NCI-H1048 (cell line): ENCODE data around the gene POLD2.
"Not testable (repeated sequence)": the region's sequence is repeated elsewhere in the genome, so short reads cannot be mapped to it uniquely, and the experiment has no call there.

Experiments
- DNase-seq: peaks from one replicate; lab custom pipeline; 2025; lab: John Stamatoyannopoulos, UW

POLD2 gene

GRCh38 chr7:44123190-44124003 is at the start of gene POLD2:
POLD2 (minus strand) TSS chr7:44123548; CDS start chr7:44122053, 1,495 bp downstream.
- peak; percentile 95 for DNase-seq

- DNase-seq, result no peak
Measured at GRCh38 chr7:44172803-44173424, 49.6 kb upstream of the POLD2 start.

- DNase-seq, result no peak
Measured at GRCh38 chr7:44172352-44172751, 49.0 kb upstream of the POLD2 start.

- not testable (repeated sequence) for DNase-seq
Measured at GRCh38 chr7:44171901-44172300, 48.6 kb upstream of the POLD2 start.

GRCh38 chr7:44167920-44168319 is 44.6 kb upstream of the POLD2 start:
- DNase-seq, result no peak

GRCh38 chr7:44163591-44163990 is 40.2 kb upstream of the POLD2 start:
- DNase-seq, result no peak

GRCh38 chr7:44162785-44163395 is 39.5 kb upstream of the POLD2 start:
- no peak for DNase-seq

DNA sequence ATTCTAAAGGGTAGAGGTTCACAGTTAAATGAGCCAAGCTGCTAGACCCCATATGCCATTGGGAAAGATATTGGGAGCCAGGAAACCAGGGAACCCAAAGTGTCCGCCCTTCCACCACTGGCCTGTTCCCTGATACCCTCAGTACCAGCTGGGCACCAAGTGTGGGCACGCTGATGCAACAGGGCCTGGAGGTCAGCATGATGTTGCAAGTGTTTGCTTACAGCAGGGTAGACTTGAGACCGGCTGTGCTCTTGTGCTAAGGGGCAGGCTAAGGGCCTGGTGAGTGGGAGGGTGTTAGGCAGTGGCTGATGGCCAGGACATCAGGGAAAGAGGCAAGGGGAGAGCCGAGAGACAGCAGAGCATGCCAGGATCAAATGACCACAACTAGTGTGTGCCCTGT is 38.8 kb upstream of the POLD2 start:
- no peak for DNase-seq

DNA sequence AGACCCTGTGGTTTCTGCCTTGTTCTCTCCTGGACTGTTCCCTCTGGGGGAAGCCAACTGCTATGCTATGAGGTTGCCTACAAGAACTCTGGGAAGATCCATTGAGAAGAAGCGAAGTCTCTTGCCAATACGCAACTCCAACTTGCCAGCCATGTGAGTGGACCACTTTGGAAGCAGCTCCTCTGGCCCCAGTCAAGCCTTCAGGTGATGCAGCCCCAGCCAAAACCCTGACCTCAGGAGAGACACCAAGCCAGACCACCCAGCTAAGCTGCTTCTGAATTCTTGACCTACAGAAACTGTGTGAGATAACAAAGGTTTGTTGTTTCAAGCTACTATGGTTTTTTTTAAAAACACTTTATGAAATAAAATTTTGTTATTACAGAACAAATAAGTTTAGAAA is 38.0 kb upstream of the POLD2 start:
- DNase-seq, result no peak

GRCh38 chr7:44159824-44160630 is 36.7 kb upstream of the POLD2 start:
- DNase-seq, result no peak

DNA sequence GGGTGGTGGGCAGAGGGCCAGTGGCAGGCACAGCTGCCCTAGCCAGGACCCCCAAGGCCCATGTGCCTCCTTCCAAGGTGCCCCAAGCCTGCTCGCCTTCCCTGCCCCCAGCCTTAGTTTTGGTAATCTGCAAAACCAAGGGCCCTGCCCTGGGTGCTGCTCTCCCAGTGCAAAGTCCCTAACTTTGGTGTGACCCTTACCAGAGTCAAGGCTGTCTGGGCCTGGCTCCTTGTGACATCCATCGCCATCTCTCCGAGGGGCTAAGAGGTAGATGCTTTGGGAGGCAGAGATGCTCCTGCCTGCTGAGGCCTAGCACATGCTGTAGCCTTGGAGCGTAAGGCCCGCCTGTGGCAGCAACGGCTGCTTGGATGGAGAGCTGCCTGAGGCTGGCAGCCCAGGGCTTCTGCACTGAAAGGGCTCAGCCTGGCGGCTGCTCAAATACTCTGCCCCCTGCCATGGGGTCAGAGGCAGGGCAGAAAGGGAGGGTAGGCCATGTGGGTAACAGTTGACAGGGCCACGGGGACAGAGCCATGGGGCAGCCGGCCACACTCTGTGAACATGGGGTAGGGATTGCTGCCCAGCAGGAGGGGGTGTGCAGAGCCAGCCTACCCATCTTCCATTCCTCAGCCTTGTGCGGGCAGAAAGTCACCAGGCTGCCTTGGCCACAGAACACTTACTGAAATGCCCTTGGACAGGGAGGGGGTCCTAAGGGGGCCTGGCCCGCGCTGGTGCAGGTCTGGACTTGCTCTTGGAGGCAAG is 35.7 kb upstream of the POLD2 start:
- DNase-seq, result no peak

DNA sequence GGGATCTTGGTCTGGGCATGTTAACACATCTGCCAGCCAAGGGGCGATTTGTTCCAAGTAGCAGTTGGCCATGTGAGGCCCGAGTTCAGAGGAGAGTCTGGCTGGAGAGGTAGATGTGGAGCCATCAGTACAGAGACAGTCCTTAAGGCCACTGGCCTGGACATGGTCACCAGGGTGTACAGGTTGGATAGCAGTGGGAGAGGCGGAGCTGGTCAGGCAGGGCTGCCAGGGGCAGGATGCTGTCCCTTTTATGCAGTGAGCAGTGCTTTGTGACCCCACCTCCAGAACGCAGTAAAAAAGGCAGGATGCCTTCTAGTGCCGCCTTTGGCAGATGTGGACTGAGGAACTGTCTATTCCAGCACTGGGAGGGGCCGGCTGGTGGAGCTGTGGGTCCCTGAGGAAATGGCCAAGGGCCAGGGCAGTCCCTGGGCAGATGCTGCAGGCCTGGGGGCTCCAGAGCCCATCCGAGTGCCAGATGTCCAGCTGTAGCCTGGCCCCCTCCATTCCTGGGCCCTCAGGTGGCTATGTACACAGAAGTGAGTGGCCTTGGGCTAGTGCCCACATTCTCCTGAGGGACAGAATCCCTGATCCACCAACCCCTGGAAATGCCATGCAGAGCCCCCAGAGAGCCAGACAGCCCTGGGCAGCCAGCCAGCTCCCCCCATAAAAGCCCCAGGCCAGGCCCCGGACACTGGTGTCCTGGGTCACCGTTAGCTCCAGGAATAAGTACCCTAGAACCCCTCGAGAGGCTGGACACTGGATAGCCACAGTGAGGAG is 34.9 kb upstream of the POLD2 start:
- no peak for DNase-seq

DNA sequence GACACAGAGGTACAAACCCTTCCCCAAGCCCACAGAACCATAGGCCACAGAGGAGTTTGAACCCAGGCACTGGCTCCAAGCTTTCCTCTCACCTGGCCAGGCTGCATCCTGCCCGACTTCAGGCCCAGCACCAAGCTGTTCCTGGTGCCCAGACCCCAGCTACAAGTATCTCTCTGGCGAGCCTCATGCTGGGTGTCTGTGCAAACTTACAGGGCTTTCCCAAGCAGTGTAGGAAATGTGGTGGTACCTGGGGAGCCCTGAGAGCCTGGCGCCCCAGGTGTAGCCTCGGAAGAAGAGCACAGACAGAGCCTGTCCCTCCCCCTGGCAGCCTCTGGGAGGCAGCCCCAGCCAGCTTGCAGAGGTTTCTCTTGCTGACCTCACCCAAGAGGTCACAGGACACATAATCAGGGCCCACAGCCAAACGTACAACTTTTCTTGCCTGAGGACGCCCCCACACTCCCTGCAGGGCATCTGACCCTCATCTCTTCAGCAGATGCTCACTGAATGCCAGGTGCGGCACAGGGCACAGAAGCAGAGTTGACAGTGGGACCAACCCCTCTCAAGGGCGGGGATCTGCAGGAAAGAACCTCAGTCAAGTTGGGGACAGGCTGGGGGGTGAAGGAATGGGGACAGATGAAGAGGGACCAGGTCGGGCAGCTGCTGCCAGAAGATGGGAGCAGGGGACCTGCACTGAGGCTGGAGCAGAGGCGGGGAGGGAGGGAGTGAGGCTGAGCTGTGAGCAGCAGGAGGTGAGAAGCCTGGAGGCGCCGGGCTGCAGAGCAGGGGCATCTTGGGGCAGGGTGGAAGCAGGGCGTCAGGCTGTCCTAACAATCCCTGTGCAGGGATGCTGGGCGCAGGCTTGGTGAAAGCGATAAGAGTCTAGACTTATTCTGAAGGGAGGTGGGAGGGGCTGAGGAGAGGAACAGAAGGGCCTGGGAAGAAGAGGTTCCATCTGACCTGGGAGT is 34.0 kb upstream of the POLD2 start:
- no peak for DNase-seq

- no peak for DNase-seq
Measured at GRCh38 chr7:44156453-44157010, 33.2 kb upstream of the POLD2 start.

DNA sequence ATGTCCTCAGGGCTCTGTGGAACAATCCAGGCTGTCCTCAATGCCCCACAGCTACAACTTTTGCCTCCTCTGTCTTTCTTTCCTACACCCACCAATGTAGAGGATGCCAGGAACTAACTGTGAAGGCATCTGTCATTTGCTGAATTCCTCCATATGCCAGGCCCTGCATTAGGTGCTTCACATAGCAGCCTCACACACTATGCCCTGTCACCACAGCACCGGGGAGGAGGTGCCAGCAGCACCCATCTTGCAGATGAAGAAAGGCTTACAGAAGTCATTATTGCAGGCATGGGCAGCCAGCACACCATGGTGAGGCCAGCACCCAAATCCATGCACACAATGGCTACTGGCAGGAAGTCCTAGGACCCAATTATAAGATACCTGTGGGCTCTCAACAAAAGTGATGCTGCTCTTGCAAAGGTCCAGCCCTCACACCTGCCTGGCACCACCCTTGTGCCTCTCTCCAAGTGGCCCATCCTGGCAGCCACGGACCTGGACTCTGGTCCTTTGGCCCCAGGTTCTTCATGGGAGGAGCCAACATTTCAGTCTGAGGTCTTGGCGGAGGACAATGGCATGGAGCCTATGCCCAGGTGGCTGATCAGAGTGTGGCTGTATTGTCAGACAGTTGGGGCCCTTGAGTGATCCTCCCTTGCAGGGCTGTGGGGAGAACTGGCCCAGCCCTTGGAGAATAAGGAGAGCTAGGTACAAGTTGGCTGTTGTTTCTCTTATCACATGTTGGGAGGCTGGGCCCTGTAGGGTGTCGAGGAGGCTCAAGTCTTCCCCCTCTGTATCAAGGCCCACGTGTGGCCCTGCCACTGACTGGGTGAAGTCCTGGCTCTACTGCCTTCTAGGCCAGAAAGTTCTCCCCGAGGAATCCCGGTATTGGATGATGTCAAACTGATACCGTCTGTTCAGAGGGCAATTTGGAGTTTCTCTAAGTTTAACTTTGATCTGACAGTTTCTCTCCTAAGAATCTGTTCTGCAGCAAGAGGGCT is 32.1 kb upstream of the POLD2 start:
- no peak for DNase-seq

DNA sequence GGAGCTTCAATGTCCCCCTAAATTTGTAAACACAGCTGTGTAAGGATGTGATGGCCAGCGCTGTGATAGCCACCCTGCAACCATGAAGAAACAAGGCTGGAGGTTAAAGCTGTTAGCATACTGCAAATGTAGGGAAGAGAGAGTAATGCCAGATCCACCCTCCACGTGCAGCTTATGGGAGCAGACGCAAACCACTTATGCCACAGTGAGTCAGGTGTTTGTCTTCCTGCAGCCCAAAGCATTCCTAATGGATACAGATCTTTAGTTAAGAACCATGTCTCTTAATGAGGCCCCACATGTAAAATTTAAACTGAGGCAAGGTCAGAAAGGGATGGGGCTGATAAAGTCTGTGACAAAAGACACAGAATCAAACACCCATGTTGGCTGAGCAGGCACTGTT is 31.4 kb upstream of the POLD2 start:
- DNase-seq, result no peak

- no peak for DNase-seq
Measured at GRCh38 chr7:44153948-44154335, 30.6 kb upstream of the POLD2 start.
